Endodermal cell (in vitro differentiated cells): ENCODE results near the gene INMT. TPM values are rescaled to one million over a fixed set of nuclear protein-coding genes. Genes with fewer than 3 reads are reported as not detected.

ENCODE experiments used
- DNase-seq: peaks from one replicate; pipeline ENCODE4 v3.0.0-alpha.2; 2017
- H3K27ac ChIP-seq: 2 replicates; pipeline ENCODE4 v1.5.1; 2013; ENCODE audit warnings: mild to moderate bottlenecking, low read depth, low read length, moderate library complexity
- H3K27me3 ChIP-seq: 2 replicates; pipeline ENCODE4 v1.6.1; 2013; ENCODE audit warnings: mild to moderate bottlenecking, low read length, moderate library complexity; ENCODE audit not compliant: insufficient read depth, control insufficient read depth, poor library complexity, severe bottlenecking
- H3K36me3 ChIP-seq: 2 replicates; pipeline ENCODE4 v1.7.0; 2013; ENCODE audit warnings: mild to moderate bottlenecking, low read length, moderate library complexity; ENCODE audit not compliant: control insufficient read depth, insufficient read depth
- H3K4me1 ChIP-seq: one replicate; pipeline ENCODE4 v1.7.0; 2013; ENCODE audit warnings: low read length; ENCODE audit not compliant: control insufficient read depth, insufficient read depth
- H3K4me3 ChIP-seq: 2 replicates; pipeline ENCODE4 v1.5.1; 2013; ENCODE audit warnings: mild to moderate bottlenecking, low read length, moderate library complexity
- H3K9ac ChIP-seq: 2 replicates; pipeline ENCODE4 v1.6.1; 2013; ENCODE audit warnings: mild to moderate bottlenecking, low read length, moderate library complexity; ENCODE audit not compliant: poor library complexity, severe bottlenecking; ENCODE audit errors: extremely low read depth
- H3K9me3 ChIP-seq: 2 replicates; pipeline ENCODE4 v1.6.1; 2013; ENCODE audit warnings: mild to moderate bottlenecking, low read length, moderate library complexity; ENCODE audit not compliant: control insufficient read depth
- H3K27ac Mint-ChIP-seq: 2 replicates; pipeline ENCODE4 v1.8.0; 2020; ENCODE audit warnings: mixed read lengths
- H3K27me3 Mint-ChIP-seq: 2 replicates; pipeline ENCODE4 v1.8.0; 2021; ENCODE audit warnings: mild to moderate bottlenecking, mixed read lengths; ENCODE audit not compliant: insufficient read depth
- H3K36me3 Mint-ChIP-seq: 2 replicates; pipeline ENCODE4 v1.8.0; 2020; ENCODE audit warnings: low read depth, mixed read lengths
- H3K4me1 Mint-ChIP-seq: 2 replicates; pipeline ENCODE4 v1.8.0; 2020; ENCODE audit warnings: mixed read lengths
- H3K4me3 Mint-ChIP-seq: 2 replicates; pipeline ENCODE4 v1.8.0; 2020; ENCODE audit warnings: mild to moderate bottlenecking, moderate library complexity, mixed read lengths
- H3K9me3 Mint-ChIP-seq: 2 replicates; pipeline ENCODE4 v1.8.0; 2020; ENCODE audit warnings: mild to moderate bottlenecking, mixed read lengths
- WGBS, 2 experiments: methylation state at CpG; one replicate each; pipeline versions ENCODE4 v1.1.5 to v1.1.7; 2013; ENCODE audit warnings: missing lambda C conversion rate in 2 of 2, mixed read lengths in 1 of 2; ENCODE audit not compliant: insufficient coverage in 1 of 2, insufficient read length in 1 of 2; 5-methylcytosine and 5-hydroxymethylcytosine counted together
- long read RNA-seq, 4 experiments: library from polyadenylated mRNA in 2 of 4; library from RNA in 1 of 4; library from capped mRNA in 1 of 4; stranded (forward) in 3 of 4; unstranded in 1 of 4; transcript quantifications; one replicate each; pipeline ENCODE4 v2.0.0, GENCODE V29; 2020 to 2021; ENCODE audit warnings: inconsistent platforms in 1 of 4
- polyA plus RNA-seq, 2 experiments: library from polyadenylated mRNA; stranded (reverse); fragments of 50-300 nt; gene quantifications; one replicate each; pipeline ENCODE4 v1.2.3, GENCODE V29; 2013
- total RNA-seq, 2 donors: library from RNA; stranded (reverse); fragmentation: NEBNext Ultra II Directional in 1 of 2; extraction: Animal tissue kit (Norgen Biotek cat#: 25700) in 1 of 2; gene quantifications; 2 replicates in 1 of 2; 3 replicates in 1 of 2; pipeline ENCODE4 v1.2.1, GENCODE V29; 2021
- TF ChIP-seq, protein P1 (sequence below): fragments of 200-600 bp; sonication (generic); conservative IDR thresholded peaks from 2 replicates; pipeline ENCODE4 v1.5.0; 2021; ENCODE audit warnings: antibody characterized with exemption, mild to moderate bottlenecking

Gene INMT
- total RNA-seq, result 1 to 10 TPM; 3.0 to 3.3 TPM
- 0.85 TPM for polyA plus RNA-seq (2013, experiment 1 of 2)
- 1.6 TPM for polyA plus RNA-seq (2013, experiment 2 of 2)
- long read RNA-seq, experiment 1, result 0 reads
- long read RNA-seq, experiment 2, partial matches to known transcripts, result 0 of 3 reads
- long read RNA-seq, experiment 2, other reads (novel, unspliced or antisense), result 3 of 3 reads
- long read RNA-seq, experiment 3, partial matches to known transcripts, result 0 of 1 reads
- long read RNA-seq, experiment 3, other reads (novel, unspliced or antisense), result 1 of 1 reads
- long read RNA-seq, experiment 4, result 0 reads

DNA sequence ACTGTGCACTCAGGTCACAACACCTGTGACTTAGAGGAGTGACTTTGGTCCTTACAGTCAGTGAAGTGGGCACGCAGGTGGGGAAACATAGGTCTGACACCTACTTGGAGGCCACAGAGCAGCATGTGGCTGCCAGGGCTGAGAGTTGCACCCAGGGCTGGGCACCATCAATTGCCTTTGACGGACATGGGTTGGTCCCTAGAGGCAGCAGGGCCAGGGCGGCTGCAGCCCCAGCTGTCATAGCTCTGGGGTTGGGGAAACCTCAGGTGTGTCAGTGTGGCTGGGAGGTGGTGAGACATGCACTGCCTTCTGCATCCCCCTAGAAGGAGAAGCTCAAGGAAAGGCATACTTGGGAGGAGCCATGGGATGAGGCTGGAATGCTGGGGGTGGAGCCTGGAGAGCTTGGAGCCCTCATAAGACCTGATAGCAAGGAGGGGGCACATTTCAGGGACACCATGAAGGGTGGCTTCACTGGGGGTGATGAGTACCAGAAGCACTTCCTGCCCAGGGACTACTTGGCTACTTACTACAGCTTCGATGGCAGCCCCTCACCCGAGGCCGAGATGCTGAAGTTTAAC is at the start of gene INMT:
INMT (plus strand) TSS at position 440 of the 578 bp plus-strand sequence; CDS start at position 456, 16 bp downstream.
- Mint-ChIP-seq H3K36me3 (peaks cover 4% of the 10 kb centered on the region), H3K4me1 (peaks cover 7% of the 10 kb centered on the region), H3K9me3 (peaks cover 5% of the 10 kb centered on the region), H3K27ac (no peak within 1 kb of the TSS), H3K27me3 (peaks cover 2% of the 10 kb centered on the region), H3K4me3 (no peak within 1 kb of the TSS)
- TF ChIP-seq, protein P1, sequence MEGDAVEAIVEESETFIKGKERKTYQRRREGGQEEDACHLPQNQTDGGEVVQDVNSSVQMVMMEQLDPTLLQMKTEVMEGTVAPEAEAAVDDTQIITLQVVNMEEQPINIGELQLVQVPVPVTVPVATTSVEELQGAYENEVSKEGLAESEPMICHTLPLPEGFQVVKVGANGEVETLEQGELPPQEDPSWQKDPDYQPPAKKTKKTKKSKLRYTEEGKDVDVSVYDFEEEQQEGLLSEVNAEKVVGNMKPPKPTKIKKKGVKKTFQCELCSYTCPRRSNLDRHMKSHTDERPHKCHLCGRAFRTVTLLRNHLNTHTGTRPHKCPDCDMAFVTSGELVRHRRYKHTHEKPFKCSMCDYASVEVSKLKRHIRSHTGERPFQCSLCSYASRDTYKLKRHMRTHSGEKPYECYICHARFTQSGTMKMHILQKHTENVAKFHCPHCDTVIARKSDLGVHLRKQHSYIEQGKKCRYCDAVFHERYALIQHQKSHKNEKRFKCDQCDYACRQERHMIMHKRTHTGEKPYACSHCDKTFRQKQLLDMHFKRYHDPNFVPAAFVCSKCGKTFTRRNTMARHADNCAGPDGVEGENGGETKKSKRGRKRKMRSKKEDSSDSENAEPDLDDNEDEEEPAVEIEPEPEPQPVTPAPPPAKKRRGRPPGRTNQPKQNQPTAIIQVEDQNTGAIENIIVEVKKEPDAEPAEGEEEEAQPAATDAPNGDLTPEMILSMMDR, result no peak
- Histone ChIP-seq H3K4me3 (peak within 1 kb of the TSS; percentile 35), H3K9ac (no peak within 1 kb of the TSS), H3K27ac (no peak within 1 kb of the TSS), H3K9me3 (peaks cover 10% of the 10 kb centered on the region), H3K27me3 (no peaks in the 10 kb centered on the region), H3K36me3 (no peaks in the 10 kb centered on the region), H3K4me1 (peaks cover 5% of the 10 kb centered on the region)
- peak; percentile 42 for DNase-seq
- WGBS, 2 experiments, result 80 to 93% methylated on average over 3 to 6 of the region's 6 CpGs

DNA sequence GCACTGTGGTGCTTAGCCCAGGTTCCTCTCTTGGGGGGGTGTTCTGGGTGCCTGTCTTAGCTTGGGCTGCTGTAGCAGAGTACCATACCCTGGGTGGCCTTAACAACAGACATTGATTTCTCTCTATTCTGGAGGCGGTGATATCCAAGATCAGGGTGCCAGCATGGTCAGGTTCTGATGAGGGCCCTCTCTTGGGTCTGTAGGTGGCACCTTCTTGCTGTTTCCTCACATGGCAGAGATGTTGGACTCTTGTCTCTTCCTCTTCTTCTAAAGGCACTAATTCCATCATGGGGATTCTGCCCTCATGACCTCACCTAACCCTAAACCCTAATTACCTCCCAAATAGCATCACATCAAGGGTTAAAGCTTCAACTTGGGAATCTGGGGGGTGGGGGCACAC is 49.7 kb upstream of the INMT start:
- Histone ChIP-seq H3K9me3 (no peaks in the 10 kb centered on the region), H3K4me1 (peaks cover 12% of the 10 kb centered on the region), H3K36me3 (no peaks in the 10 kb centered on the region), H3K4me3 (no peak overlapping the region), H3K9ac (no peak overlapping the region), H3K27ac (no peak overlapping the region), H3K27me3 (peaks cover 57% of the 10 kb centered on the region)
- DNase-seq, result no peak
- Mint-ChIP-seq H3K9me3 (no peaks in the 10 kb centered on the region), H3K27me3 (peaks cover 63% of the 10 kb centered on the region), H3K4me3 (no peak overlapping the region), H3K27ac (no peak overlapping the region), H3K4me1 (peaks cover 20% of the 10 kb centered on the region), H3K36me3 (no peaks in the 10 kb centered on the region)
- TF ChIP-seq, protein P1, result peak; percentile 73
- WGBS, 2 experiments, result 90 to 100% methylated on average over 1 of the region's 1 CpG

DNA sequence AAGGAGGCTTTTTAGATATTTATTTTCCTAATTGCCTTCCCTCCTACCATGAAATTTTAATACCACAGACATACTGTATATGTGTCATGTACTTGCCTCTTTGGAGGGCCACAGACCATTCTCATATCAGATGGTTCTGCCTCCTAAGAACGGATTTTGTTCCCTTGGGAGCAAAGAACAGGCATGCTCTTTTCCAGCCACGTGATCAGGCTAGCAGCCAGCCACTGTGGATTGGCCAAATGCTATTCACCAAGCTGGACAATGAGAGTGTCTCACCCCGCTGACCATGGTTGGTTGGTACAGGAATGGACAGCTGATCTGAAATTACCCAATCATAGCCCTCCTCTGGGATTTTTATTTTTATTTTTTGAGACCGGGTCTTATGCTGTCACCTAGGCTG is 48.2 kb upstream of the INMT start:
- Mint-ChIP-seq H3K36me3 (no peaks in the 10 kb centered on the region), H3K4me3 (no peak overlapping the region), H3K27ac (no peak overlapping the region), H3K27me3 (peaks cover 48% of the 10 kb centered on the region), H3K4me1 (peaks cover 14% of the 10 kb centered on the region), H3K9me3 (no peaks in the 10 kb centered on the region)
- Histone ChIP-seq H3K27me3 (peaks cover 50% of the 10 kb centered on the region), H3K9ac (no peak overlapping the region), H3K9me3 (no peaks in the 10 kb centered on the region), H3K4me1 (peaks cover 12% of the 10 kb centered on the region), H3K27ac (no peak overlapping the region), H3K4me3 (no peak overlapping the region), H3K36me3 (no peaks in the 10 kb centered on the region)
- TF ChIP-seq, protein P1, result no peak
- DNase-seq, result no peak
- 90 to 92% methylated on average over 3 to 4 of the region's 4 CpGs for WGBS, 2 experiments
